Right forelimb (tissue), 1 donor: ENCODE results near the gene GIGYF2.
"Not testable (repeated sequence)": the region's sequence is repeated elsewhere in the genome, so short reads cannot be mapped to it uniquely, and the experiment has no call there.

ENCODE experiments used
- DNase-seq: peaks from one replicate; pipeline ENCODE4 v3.0.0-alpha.2; 2018

GIGYF2 gene

GRCh38 chr2:232833830-232834229, 136.7 kb downstream of the GIGYF2 start:
- no peak for DNase-seq

- DNase-seq: no peak
These were observed 138.6 kb downstream of the GIGYF2 start for GRCh38 chr2:232835687-232836208.

- no peak for DNase-seq
These were observed 139.8 kb downstream of the GIGYF2 start for GRCh38 chr2:232836934-232837333.

- DNase-seq: no peak
These were observed 141.3 kb downstream of the GIGYF2 start for GRCh38 chr2:232838406-232838874.

GRCh38 chr2:232839411-232840079, 142.4 kb downstream of the GIGYF2 start:
- DNase-seq: no peak

GRCh38 chr2:232842689-232843088, 145.6 kb downstream of the GIGYF2 start:
- no peak for DNase-seq

- DNase-seq: no peak
These were observed 146.7 kb downstream of the GIGYF2 start for GRCh38 chr2:232843834-232844233.

- no peak for DNase-seq
These were observed 148.9 kb downstream of the GIGYF2 start for GRCh38 chr2:232846055-232846454.

- no peak for DNase-seq
These were observed 152.9 kb downstream of the GIGYF2 start for GRCh38 chr2:232850039-232850438.

GRCh38 chr2:232852081-232852480, 154.9 kb downstream of the GIGYF2 start:
- not testable (repeated sequence) for DNase-seq

- DNase-seq: no peak
These were observed 155.5 kb downstream of the GIGYF2 start for GRCh38 chr2:232852676-232853075.

GRCh38 chr2:232854082-232854481, 157.0 kb downstream of the GIGYF2 start:
- no peak for DNase-seq

GRCh38 chr2:232857158-232857563, 160.0 kb downstream of the GIGYF2 start:
- DNase-seq: no peak

- no peak for DNase-seq
These were observed 162.3 kb downstream of the GIGYF2 start for GRCh38 chr2:232859385-232859916.

GRCh38 chr2:232860593-232861241, 163.6 kb downstream of the GIGYF2 start:
- no peak for DNase-seq

- DNase-seq: no peak
These were observed 164.2 kb downstream of the GIGYF2 start for GRCh38 chr2:232861353-232861752.

GRCh38 chr2:232863996-232864395, 166.9 kb downstream of the GIGYF2 start:
- DNase-seq: no peak

GRCh38 chr2:232865165-232865564, 168.0 kb downstream of the GIGYF2 start:
- no peak for DNase-seq

- DNase-seq: no peak
These were observed 169.0 kb downstream of the GIGYF2 start for GRCh38 chr2:232866104-232866503.

GRCh38 chr2:232869138-232870017, 172.2 kb downstream of the GIGYF2 start:
- no peak for DNase-seq

- no peak for DNase-seq
These were observed 173.1 kb downstream of the GIGYF2 start, which contains the start of gene SNORC for GRCh38 chr2:232870018-232870765. SNORC (plus strand) TSS chr2:232870264; CDS start chr2:232870342, 78 bp downstream.

GRCh38 chr2:232870766-232871371, 173.7 kb downstream of the GIGYF2 start:
- no peak for DNase-seq
